AG04449 (cell line): ENCODE results near the gene NRDC.

Experiments used
- CTCF ChIA-PET: fragments of 350-600 bp; formaldehyde crosslinking; extraction: SDS; loops from one replicate; lab custom pipeline; 2021; ENCODE audit warnings: antibody characterized with exemption; lab: Yijun Ruan, JAX
- POLR2A ChIA-PET: fragments of 400-600, 350-600 bp; formaldehyde crosslinking; extraction: SDS; loops from one replicate; lab custom pipeline; 2020; ENCODE audit warnings: antibody characterized with exemption, inconsistent platforms; lab: Yijun Ruan, JAX
- DNase-seq: peaks from one replicate; pipeline ENCODE4 v3.0.0-alpha.2; 2010; ENCODE audit warnings: low read depth, low spot score
- H3K4me3 ChIP-seq: 2 replicates; pipeline ENCODE4 v1.5.1; 2011; ENCODE audit warnings: low read depth, mild to moderate bottlenecking, control low read depth, low read length
- TF ChIP-seq, protein P1 (sequence below): IDR thresholded peaks from one replicate; pipeline ENCODE4 v1.5.1; 2011; ENCODE audit warnings: mild to moderate bottlenecking, moderate library complexity, low read length, control low read depth, inconsistent platforms; ENCODE audit not compliant: insufficient read depth; ENCODE audit errors: missing control alignments

Gene NRDC

DNA sequence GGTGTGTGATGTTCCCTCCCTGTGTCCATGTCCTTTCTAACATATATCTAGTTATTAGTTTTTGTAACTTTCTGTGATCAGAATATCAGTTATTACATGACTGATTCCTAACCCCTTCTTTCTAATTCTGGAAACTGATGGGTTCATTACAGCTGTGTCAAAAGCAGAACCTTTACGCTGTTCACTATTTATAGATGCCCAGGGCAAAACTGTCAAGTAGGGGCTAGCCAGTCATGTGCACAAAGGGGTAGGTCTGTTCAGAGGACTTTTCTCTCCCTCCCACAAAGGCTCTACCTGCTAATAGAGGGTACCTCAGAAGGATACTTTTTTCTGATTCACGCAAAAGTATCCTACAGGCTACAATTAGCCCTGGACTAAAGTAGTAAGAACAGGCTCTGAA is 79.2 kb downstream of the NRDC start:
- DNase-seq: no peak
- POLR2A ChIA-PET: no interaction called here
- TF ChIP-seq, protein P1, sequence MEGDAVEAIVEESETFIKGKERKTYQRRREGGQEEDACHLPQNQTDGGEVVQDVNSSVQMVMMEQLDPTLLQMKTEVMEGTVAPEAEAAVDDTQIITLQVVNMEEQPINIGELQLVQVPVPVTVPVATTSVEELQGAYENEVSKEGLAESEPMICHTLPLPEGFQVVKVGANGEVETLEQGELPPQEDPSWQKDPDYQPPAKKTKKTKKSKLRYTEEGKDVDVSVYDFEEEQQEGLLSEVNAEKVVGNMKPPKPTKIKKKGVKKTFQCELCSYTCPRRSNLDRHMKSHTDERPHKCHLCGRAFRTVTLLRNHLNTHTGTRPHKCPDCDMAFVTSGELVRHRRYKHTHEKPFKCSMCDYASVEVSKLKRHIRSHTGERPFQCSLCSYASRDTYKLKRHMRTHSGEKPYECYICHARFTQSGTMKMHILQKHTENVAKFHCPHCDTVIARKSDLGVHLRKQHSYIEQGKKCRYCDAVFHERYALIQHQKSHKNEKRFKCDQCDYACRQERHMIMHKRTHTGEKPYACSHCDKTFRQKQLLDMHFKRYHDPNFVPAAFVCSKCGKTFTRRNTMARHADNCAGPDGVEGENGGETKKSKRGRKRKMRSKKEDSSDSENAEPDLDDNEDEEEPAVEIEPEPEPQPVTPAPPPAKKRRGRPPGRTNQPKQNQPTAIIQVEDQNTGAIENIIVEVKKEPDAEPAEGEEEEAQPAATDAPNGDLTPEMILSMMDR: no peak
- CTCF ChIA-PET: no interaction called here
- no peak overlapping the region for H3K4me3 ChIP-seq

DNA sequence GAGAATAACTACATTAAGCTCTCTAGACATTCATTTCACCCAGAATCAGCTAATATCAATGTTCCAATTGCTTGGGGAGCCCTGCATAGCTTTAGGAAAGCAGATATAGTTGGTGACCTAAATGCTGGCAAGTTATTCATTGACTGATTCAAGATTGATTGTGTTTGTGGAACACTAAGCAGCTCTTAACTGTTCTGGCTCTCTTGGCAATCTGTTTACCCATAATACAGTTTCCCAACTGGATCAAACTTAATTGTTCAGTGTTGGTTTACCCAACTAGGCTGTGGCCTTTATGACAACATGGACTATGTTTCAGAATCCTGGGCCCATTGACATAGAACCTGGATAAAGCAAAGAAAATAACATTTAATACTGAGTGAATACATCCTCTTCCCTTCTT is 83.7 kb downstream of the NRDC start:
- POLR2A ChIA-PET: no interaction called here
- CTCF ChIA-PET: interaction anchor here (0.9 to 2.4 kb wide), 3 partner anchors 8 to 167 kb away, joined by 3 to 6 read pairs (median 4); no protein-coding TSS in a partner anchor
- H3K4me3 ChIP-seq: no peak overlapping the region
- TF ChIP-seq, protein P1: no peak
- no peak for DNase-seq

DNA sequence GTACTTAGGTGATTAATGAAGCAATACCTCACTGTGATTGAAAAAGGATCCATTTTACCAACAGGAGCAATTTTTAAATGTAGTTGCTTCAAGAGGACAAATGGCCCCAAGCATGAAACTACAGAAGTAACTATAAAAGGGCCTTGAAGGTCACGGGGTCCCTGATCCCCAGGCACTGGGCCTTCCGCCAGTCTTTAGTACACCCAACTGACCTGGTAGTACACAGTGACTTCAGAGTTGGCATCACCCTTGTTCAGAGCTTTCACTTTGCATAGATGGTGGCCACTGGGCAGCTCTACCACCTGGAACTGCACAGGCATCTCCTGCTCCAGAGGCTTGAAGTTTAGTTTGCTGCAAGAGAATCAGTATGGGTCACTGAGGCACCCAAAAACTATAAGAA is 84.3 kb downstream of the NRDC start:
- POLR2A ChIA-PET: no interaction called here
- CTCF ChIA-PET: interaction anchor here (0.9 to 2.4 kb wide), 3 partner anchors 9 to 166 kb away, joined by 3 to 6 read pairs (median 4); no protein-coding TSS in a partner anchor
- TF ChIP-seq, protein P1: no peak
- no peak for DNase-seq
- no peak overlapping the region for H3K4me3 ChIP-seq

DNA sequence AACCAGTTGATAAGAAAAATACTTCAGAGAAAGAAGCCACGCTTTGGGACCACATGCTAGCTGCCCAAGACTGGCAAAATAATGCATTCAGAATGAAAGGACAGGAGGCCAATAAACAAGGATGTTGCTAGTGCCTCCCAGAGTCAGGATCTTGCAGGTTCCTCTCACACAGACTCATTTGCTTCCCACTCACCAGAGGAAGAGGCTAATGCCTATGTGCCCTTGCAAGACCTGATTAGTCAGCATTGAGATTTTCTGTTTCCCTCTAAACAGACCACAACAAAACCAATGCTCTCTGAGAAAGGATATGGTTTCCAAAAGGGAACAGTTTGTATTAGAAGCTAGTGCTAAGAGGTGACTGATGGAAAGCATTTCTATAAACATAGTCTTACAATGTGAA is 85.7 kb downstream of the NRDC start:
- TF ChIP-seq, protein P1: no peak
- peak; percentile 41 for DNase-seq
- ChIA-PET POLR2A (no interaction called here), CTCF (interaction anchor here (1.4 to 2.4 kb wide), 2 partner anchors 10 to 169 kb away, joined by 3 to 6 read pairs; no protein-coding TSS in a partner anchor)
- H3K4me3 ChIP-seq: no peak overlapping the region

DNA sequence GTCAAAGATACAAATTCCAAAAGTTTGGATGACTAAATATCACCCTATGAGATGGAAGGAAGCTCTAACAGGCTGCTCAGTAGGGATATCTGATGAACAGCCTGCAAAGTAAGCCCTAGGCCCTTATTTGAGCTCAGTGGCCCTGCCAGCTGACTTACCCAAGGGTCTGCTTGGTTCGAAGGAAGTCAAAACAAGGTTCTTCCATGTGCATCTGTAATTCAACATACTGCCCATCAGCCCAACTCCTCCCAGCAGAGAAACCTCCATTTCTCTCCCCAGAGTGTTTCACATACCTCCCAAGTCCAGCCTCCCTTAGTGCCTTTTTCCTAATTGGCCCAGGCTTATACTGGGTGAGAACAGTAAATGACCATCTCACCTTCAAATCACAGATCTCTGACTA is 86.6 kb downstream of the NRDC start:
- no peak for DNase-seq
- H3K4me3 ChIP-seq: no peak overlapping the region
- ChIA-PET CTCF (interaction anchor here (3.1 kb wide), 1 partner anchor 23 kb away, joined by 13 read pairs; no protein-coding TSS in a partner anchor), POLR2A (no interaction called here)
- TF ChIP-seq, protein P1: no peak

DNA sequence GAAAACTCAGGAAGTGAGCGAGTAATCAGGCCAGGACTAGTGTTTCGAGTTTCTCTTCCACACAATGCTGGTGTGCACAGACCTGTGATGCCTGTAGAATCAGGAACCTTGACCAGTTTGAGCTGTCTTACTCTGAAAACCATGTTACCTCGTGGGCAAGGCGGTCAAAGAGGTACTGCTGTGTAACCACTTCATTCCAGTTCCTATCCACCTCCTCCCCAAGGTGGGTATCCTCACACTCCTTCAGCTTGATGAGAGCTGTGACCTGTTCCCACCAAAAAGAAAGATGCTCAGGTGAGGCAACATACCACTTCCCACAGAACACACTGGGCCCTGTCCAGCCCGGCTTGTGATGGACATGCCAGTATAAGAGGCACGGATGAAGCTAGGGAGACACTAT is 88.1 kb downstream of the NRDC start:
- CTCF ChIA-PET: interaction anchor here (1.3 to 3.1 kb wide), 3 partner anchors 14 to 163 kb away, joined by 4 to 13 read pairs (median 5); no protein-coding TSS in a partner anchor
- no peak for DNase-seq
- TF ChIP-seq, protein P1: no peak
- H3K4me3 ChIP-seq: no peak overlapping the region
- POLR2A ChIA-PET: no interaction called here
